ENCODE results near the gene ARHGEF2.

- TF ChIP-seq CTCF (IDR thresholded peaks at IDR 0.05; ENCODE audit: insufficient read depth, low read length) (no peak), POLR2AphosphoS5 (IDR thresholded peaks at IDR 0.05; ENCODE audit: low read depth) (no peak)
Observed at GRCh38 chr1:155920717-155921116, 57.6 kb downstream of the ARHGEF2 start.
